Testis (tissue), 3 donors: Measurements from ENCODE around the gene LGALS7B. TPM values are rescaled to one million over a fixed set of nuclear protein-coding genes. Genes with fewer than 3 reads are reported as not detected.
"Not testable (repeated sequence)": the region's sequence is repeated elsewhere in the genome, so short reads cannot be mapped to it uniquely, and the experiment has no call there.

Source experiments
- DNase-seq: peaks from one replicate; pipeline ENCODE4 v3.0.0-alpha.2; 2019
- H3K27ac ChIP-seq, 2 donors: fragments of 200-600 bp; sonication (generic); one replicate each; pipeline ENCODE4 v1.5.1; 2019
- H3K27me3 ChIP-seq: fragments of 200-600 bp; sonication (generic); one replicate; pipeline ENCODE4 v1.5.1; 2019
- H3K36me3 ChIP-seq: fragments of 200-600 bp; sonication (generic); one replicate; pipeline ENCODE4 v1.5.1; 2017; ENCODE audit warnings: low read depth; ENCODE audit errors: missing control alignments
- H3K4me1 ChIP-seq: fragments of 200-600 bp; sonication (generic); one replicate; pipeline ENCODE4 v1.5.1; 2019
- H3K4me3 ChIP-seq, 2 donors: fragments of 200-600 bp; sonication (generic); one replicate each; pipeline ENCODE4 v1.5.1; 2017 to 2019
- H3K9me3 ChIP-seq: fragments of 200-600 bp; sonication (generic); one replicate; pipeline ENCODE4 v1.5.1; 2017
- CTCF ChIP-seq, 3 experiments: fragments of 450-650 bp in 2 of 3; fragments of 200-600 bp in 1 of 3; sonication (generic) in 1 of 3; IDR thresholded peaks; one replicate each; pipeline ENCODE4 v1.5.1; 2016 to 2019; ENCODE audit warnings: antibody characterized with exemption in 3 of 3, mild to moderate bottlenecking in 2 of 3, moderate library complexity in 1 of 3
- POLR2A ChIP-seq: fragments of 450-650 bp; IDR thresholded peaks from one replicate; pipeline ENCODE4 v1.6.1; 2017; ENCODE audit warnings: antibody characterized with exemption, mild to moderate bottlenecking, moderate library complexity
- WGBS, 2 donors: methylation state at CpG; one replicate each; pipeline ENCODE4 v1.1.5; 2018; 5-methylcytosine and 5-hydroxymethylcytosine counted together
- intact Hi-C: fragments of 100-400 bp; cut with DNase I; formaldehyde crosslinking; loops from one replicate; pipeline ENCODE4 v1.15.1; 2023; ENCODE audit warnings: low total_unique reads
- polyA plus RNA-seq: library from polyadenylated mRNA; stranded (reverse); fragments of 350-450 nt; fragmentation: Illumina TruSeq; extraction: RNeasy Lipid Tissue Mini Kit (QIAGEN cat#74804); gene quantifications from one replicate; pipeline ENCODE4 v1.2.3, GENCODE V29; 2014; ENCODE audit warnings: low read depth, low replicate concordance; ENCODE audit not compliant: insufficient read depth
- total RNA-seq, 2 donors: library from RNA; depleted of rRNA; stranded (reverse); fragments of >200 nt; gene quantifications; one replicate each; pipeline ENCODE4 v1.2.3, GENCODE V29; 2016

Gene LGALS7B
- total and polyA plus RNA-seq, 3 donors from 2014 or later, result 2.3 to 8.1 TPM; not detected in 1

- intact Hi-C loops, result no loop called here
- WGBS, 2 donors, result 87 to 89% methylated on average over 6 of the region's 6 CpGs
- no peak for DNase-seq
- no peak for TF ChIP-seq POLR2A
- no peak for TF ChIP-seq CTCF (IDR thresholded peaks at IDR 0.05)
- H3K27me3 ChIP-seq, result no peaks in the 10 kb centered on the region
- H3K27ac ChIP-seq, result no peak overlapping the region
- no peaks in the 10 kb centered on the region for H3K9me3 ChIP-seq
- no peak overlapping the region for H3K4me3 ChIP-seq
- H3K4me1 ChIP-seq, result no peaks in the 10 kb centered on the region
- H3K36me3 ChIP-seq, result no peaks in the 10 kb centered on the region
These were observed 44.1 kb upstream of the LGALS7B start for GRCh38 chr19:38744874-38745273.

GRCh38 chr19:38745316-38745715 lies 43.7 kb upstream of the LGALS7B start:
- no peak for TF ChIP-seq POLR2A
- TF ChIP-seq CTCF (IDR thresholded peaks at IDR 0.05), result no peak
- no peak for DNase-seq
- Histone ChIP-seq H3K27ac (no peak overlapping the region), H3K4me1 (no peaks in the 10 kb centered on the region), H3K36me3 (no peaks in the 10 kb centered on the region), H3K9me3 (no peaks in the 10 kb centered on the region), H3K4me3 (no peak overlapping the region), H3K27me3 (no peaks in the 10 kb centered on the region)
- intact Hi-C loops, result no loop called here
- WGBS, 2 donors, result 91 to 95% methylated on average over 6 to 7 of the region's 7 CpGs

DNA sequence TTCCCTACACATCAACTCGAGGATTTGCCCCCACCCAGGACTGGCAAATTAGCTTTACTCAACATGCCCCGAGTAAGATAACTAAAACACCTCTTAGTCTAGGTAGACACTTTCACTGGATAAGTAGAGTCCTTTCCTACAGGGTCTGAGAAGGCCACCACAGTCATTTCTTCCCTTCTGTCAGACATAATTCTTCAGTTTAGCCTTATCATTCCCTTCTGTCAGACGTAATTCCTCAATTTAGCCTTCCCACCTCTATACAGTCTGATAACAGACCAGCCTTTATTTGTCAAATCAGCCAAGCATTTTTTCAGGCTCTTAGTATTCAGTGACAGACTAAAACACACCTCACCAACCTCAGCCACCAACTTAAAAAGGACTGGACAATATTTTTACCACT lies 35.2 kb upstream of the LGALS7B start:
- H3K27me3 ChIP-seq, H3K36me3 ChIP-seq, DNase-seq, H3K27ac ChIP-seq, intact Hi-C loops, H3K4me1 ChIP-seq, H3K9me3 ChIP-seq, H3K4me3 ChIP-seq: not testable (repeated sequence)
- 74 to 81% methylated on average over 3 of the region's 3 CpGs for WGBS, 2 donors

- H3K9me3 ChIP-seq, H3K4me3 ChIP-seq, DNase-seq, H3K27me3 ChIP-seq, H3K27ac ChIP-seq, H3K36me3 ChIP-seq, intact Hi-C loops, H3K4me1 ChIP-seq: not testable (repeated sequence)
- 83 to 90% methylated on average over 1 to 2 of the region's 2 CpGs for WGBS, 2 donors
These were observed 34.8 kb upstream of the LGALS7B start for GRCh38 chr19:38754196-38754595.

DNA sequence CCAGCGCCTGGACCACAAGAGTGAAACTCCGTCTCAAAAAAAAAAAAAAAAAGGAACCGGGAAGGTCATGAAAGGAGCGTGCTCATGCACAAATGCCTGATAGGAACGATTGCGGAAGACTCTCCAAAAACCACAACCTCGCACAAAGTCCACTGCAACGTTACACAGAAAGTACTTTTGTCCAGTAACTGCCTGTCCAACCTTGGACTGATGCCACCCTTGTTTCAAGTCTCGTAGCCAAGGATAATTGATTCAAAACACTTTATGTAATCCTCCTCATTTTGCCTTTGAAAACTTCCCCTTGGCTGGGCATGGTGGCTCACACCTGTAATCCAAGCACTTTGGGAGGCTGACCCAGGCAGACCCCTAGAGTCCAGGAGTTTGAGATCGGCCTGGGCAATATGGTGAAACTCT lies 29.4 kb upstream of the LGALS7B start:
- no peaks in the 10 kb centered on the region for H3K27me3 ChIP-seq
- peak; percentile 80 for DNase-seq
- 31 to 43% methylated on average over 10 of the region's 10 CpGs for WGBS, 2 donors
- TF ChIP-seq POLR2A (no peak), CTCF (IDR thresholded peaks at IDR 0.05) (no peak)
- intact Hi-C loops, result no loop called here
- no peaks in the 10 kb centered on the region for H3K36me3 ChIP-seq
- no peak overlapping the region for H3K27ac ChIP-seq
- no peaks in the 10 kb centered on the region for H3K9me3 ChIP-seq
- no peak overlapping the region for H3K4me3 ChIP-seq
- H3K4me1 ChIP-seq, result peaks cover 4% of the 10 kb centered on the region

- H3K4me3 ChIP-seq, H3K27ac ChIP-seq, H3K9me3 ChIP-seq, H3K36me3 ChIP-seq, H3K4me1 ChIP-seq, DNase-seq, intact Hi-C loops, H3K27me3 ChIP-seq: not testable (repeated sequence)
- WGBS, 2 donors, result 70 to 73% methylated on average over 6 of the region's 6 CpGs
These were observed 28.0 kb upstream of the LGALS7B start for GRCh38 chr19:38760805-38761517.

- H3K27ac ChIP-seq, DNase-seq, H3K4me3 ChIP-seq, H3K27me3 ChIP-seq, H3K36me3 ChIP-seq, H3K4me1 ChIP-seq, intact Hi-C loops, H3K9me3 ChIP-seq: not testable (repeated sequence)
- 94 to 96% methylated on average over 9 of the region's 9 CpGs for WGBS, 2 donors
These were observed 27.1 kb upstream of the LGALS7B start for GRCh38 chr19:38761884-38762389.
